Loucy (cell line): Measurements from ENCODE around the gene MEF2C.

Source experiments
- EZH2phosphoT487 ChIP-seq: fragments of 200-600 bp; IDR thresholded peaks from 2 replicates; pipeline ENCODE4 v1.6.1; 2018; ENCODE audit warnings: antibody characterized with exemption, mild to moderate bottlenecking, moderate library complexity, borderline replicate concordance
- TF ChIP-seq, protein P1 (sequence below): fragments of 200-600 bp; sonication (generic); conservative IDR thresholded peaks from 2 replicates; pipeline ENCODE4 v1.5.1; 2014; ENCODE audit warnings: mild to moderate bottlenecking, antibody characterized with exemption, low read length

DNA sequence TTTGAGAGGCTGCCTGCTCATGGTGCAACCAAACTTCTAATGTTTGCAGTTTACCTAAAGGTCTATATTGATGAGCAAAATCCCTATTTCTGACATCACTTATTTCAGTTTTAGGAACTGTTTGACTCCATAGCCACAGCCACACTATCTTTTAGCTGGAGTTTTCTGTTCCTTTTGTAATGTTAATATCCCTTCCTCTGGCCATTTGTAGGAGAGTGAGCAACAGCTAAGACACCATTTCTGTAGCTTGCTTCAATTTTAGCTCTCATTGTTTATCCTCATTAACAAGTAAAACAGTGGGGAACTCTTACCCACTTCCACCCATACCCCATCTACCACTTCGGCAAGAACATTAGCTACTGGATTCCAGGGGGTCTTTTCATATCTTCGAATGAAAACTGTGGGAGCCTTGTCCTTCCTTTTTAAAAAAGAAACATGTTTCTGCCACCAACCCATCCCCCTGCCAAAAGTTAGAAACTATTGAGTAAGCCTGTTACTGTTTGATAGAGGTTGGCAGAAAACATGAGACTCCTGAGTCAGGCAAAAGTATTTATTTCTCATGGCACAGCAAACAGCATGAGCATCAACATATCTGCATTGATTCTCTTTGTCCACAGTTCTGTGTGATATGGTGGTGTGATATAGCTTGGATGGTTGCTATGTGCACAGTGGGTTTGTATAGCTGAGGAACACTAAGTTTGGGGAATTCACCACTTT lies 174.1 kb downstream of the MEF2C start:
- TF ChIP-seq, protein P1, sequence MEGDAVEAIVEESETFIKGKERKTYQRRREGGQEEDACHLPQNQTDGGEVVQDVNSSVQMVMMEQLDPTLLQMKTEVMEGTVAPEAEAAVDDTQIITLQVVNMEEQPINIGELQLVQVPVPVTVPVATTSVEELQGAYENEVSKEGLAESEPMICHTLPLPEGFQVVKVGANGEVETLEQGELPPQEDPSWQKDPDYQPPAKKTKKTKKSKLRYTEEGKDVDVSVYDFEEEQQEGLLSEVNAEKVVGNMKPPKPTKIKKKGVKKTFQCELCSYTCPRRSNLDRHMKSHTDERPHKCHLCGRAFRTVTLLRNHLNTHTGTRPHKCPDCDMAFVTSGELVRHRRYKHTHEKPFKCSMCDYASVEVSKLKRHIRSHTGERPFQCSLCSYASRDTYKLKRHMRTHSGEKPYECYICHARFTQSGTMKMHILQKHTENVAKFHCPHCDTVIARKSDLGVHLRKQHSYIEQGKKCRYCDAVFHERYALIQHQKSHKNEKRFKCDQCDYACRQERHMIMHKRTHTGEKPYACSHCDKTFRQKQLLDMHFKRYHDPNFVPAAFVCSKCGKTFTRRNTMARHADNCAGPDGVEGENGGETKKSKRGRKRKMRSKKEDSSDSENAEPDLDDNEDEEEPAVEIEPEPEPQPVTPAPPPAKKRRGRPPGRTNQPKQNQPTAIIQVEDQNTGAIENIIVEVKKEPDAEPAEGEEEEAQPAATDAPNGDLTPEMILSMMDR = no peak
- no peak for TF ChIP-seq EZH2phosphoT487
